CD14-positive monocyte (primary cell): ENCODE data around the gene LHPP. TPM values are rescaled to one million over a fixed set of nuclear protein-coding genes. Genes with fewer than 3 reads are reported as not detected.

Experiments used
- DNase-seq, 3 donors: peaks; one replicate each; pipeline ENCODE4 v3.0.0-alpha.2; 2011 to 2022
- H2AFZ ChIP-seq: 2 replicates; pipeline ENCODE4 v1.6.0; 2012; ENCODE audit warnings: mild to moderate bottlenecking, low read depth, low read length, inconsistent platforms; ENCODE audit not compliant: insufficient read depth, poor library complexity, severe bottlenecking
- H3K27ac ChIP-seq, 2 donors: 1 replicate in 1 of 2; 2 replicates in 1 of 2; pipeline ENCODE4 v1.5.1; 2012 to 2013; ENCODE audit warnings: low read length in 2 of 2, control low read depth in 1 of 2, inconsistent platforms in 1 of 2, low read depth in 1 of 2, mild to moderate bottlenecking in 1 of 2
- H3K27me3 ChIP-seq, 2 donors: one replicate each; pipeline versions ENCODE4 v1.6.0 to v1.6.1; 2011 to 2013; ENCODE audit warnings: low read length in 2 of 2; ENCODE audit not compliant: control insufficient read depth in 2 of 2, insufficient read depth in 2 of 2
- H3K36me3 ChIP-seq, 2 donors: replicated peaks in 1 of 2; 1 replicate in 1 of 2; 2 replicates in 1 of 2; pipeline versions ENCODE4 v1.5.1 to v1.6.1; 2012 to 2013; ENCODE audit warnings: low read length in 2 of 2, control low read depth in 1 of 2, inconsistent platforms in 1 of 2, mild to moderate bottlenecking in 1 of 2; ENCODE audit not compliant: insufficient read depth in 2 of 2, control insufficient read depth in 1 of 2
- H3K4me1 ChIP-seq, 2 donors: 1 replicate in 1 of 2; 2 replicates in 1 of 2; pipeline versions ENCODE4 v1.5.1 to v1.6.1; 2012 to 2013; ENCODE audit warnings: low read length in 2 of 2, control low read depth in 1 of 2, inconsistent platforms in 1 of 2, mild to moderate bottlenecking in 1 of 2, moderate library complexity in 1 of 2; ENCODE audit not compliant: insufficient read depth in 2 of 2, control insufficient read depth in 1 of 2
- H3K4me2 ChIP-seq: replicated peaks from 2 replicates; pipeline ENCODE3; 2012; ENCODE audit warnings: low read length, moderate library complexity, mild to moderate bottlenecking; ENCODE audit not compliant: poor library complexity, severe bottlenecking; ENCODE audit errors: extremely low read depth
- H3K4me3 ChIP-seq, 3 experiments: fragments of 200-600 bp in 1 of 3; sonication (generic) in 1 of 3; replicated peaks in 1 of 3; 1 replicate in 2 of 3; 2 replicates in 1 of 3; pipeline ENCODE4 v1.5.1; 2011 to 2013; ENCODE audit warnings: low read length in 3 of 3, mild to moderate bottlenecking in 3 of 3, control low read depth in 2 of 3, low read depth in 2 of 3, inconsistent platforms in 1 of 3, moderate library complexity in 1 of 3
- H3K79me2 ChIP-seq: 2 replicates; pipeline ENCODE4 v1.6.0; 2012; ENCODE audit warnings: mild to moderate bottlenecking, control low read depth, inconsistent platforms, low read length, moderate library complexity; ENCODE audit not compliant: insufficient read depth
- H3K9ac ChIP-seq: 2 replicates; pipeline ENCODE4 v1.6.0; 2017; ENCODE audit warnings: low read length, mild to moderate bottlenecking; ENCODE audit not compliant: insufficient read depth, poor library complexity, severe bottlenecking
- H3K9me3 ChIP-seq, 2 donors: replicated peaks in 1 of 2; 1 replicate in 1 of 2; 2 replicates in 1 of 2; pipeline versions ENCODE4 v1.5.1 to v1.6.1; 2012 to 2013; ENCODE audit warnings: low read length in 2 of 2, control low read depth in 1 of 2; ENCODE audit not compliant: control insufficient read depth in 1 of 2, insufficient read depth in 1 of 2
- H4K20me1 ChIP-seq: 2 replicates; pipeline ENCODE4 v1.6.0; 2012; ENCODE audit warnings: mild to moderate bottlenecking, low read length, control low read depth, moderate library complexity; ENCODE audit not compliant: insufficient read depth
- H3K27ac Mint-ChIP-seq, 7 donors: one replicate each; pipeline ENCODE4 v1.8.0; 2020; ENCODE audit warnings: mild to moderate bottlenecking in 7 of 7, mixed read lengths in 7 of 7, moderate library complexity in 6 of 7, inconsistent platforms in 2 of 7
- H3K27me3 Mint-ChIP-seq, 3 donors: one replicate each; pipeline ENCODE4 v1.8.0; 2021 to 2022; ENCODE audit warnings: low read depth in 3 of 3, mild to moderate bottlenecking in 3 of 3, mixed read lengths in 3 of 3, moderate library complexity in 3 of 3, inconsistent platforms in 1 of 3
- H3K36me3 Mint-ChIP-seq, 2 donors: one replicate each; pipeline ENCODE4 v1.8.0; 2020; ENCODE audit warnings: mixed read lengths in 2 of 2, inconsistent platforms in 1 of 2, mild to moderate bottlenecking in 1 of 2
- H3K4me1 Mint-ChIP-seq: one replicate; pipeline ENCODE4 v1.8.0; 2020; ENCODE audit warnings: mild to moderate bottlenecking, mixed read lengths
- H3K4me3 Mint-ChIP-seq, 2 donors: one replicate each; pipeline ENCODE4 v1.8.0; 2020; ENCODE audit warnings: mild to moderate bottlenecking in 2 of 2, mixed read lengths in 2 of 2, moderate library complexity in 1 of 2
- H3K9me3 Mint-ChIP-seq, 7 donors: one replicate each; pipeline ENCODE4 v1.8.0; 2020 to 2022; ENCODE audit warnings: mixed read lengths in 7 of 7, mild to moderate bottlenecking in 6 of 7, moderate library complexity in 6 of 7, inconsistent platforms in 2 of 7
- CTCF ChIP-seq: fragments of 200-600 bp; IDR thresholded peaks from one replicate; pipeline ENCODE4 v1.8.0; 2022; ENCODE audit warnings: antibody characterized with exemption, mild to moderate bottlenecking
- WGBS: methylation state at CpG from one replicate; pipeline ENCODE4 v1.1.5; 2013; ENCODE audit warnings: missing lambda C conversion rate; ENCODE audit not compliant: insufficient coverage; 5-methylcytosine and 5-hydroxymethylcytosine counted together
- intact Hi-C, 2 donors: fragments of 100-400 bp; cut with micrococcal nuclease; formaldehyde crosslinking; loops; one replicate each; pipeline versions ENCODE4 v1.15.0 to v1.15.1; 2023
- polyA plus RNA-seq, 3 donors: library from polyadenylated mRNA; depleted of rRNA in 1 of 3; unstranded in 2 of 3; stranded (reverse) in 1 of 3; fragments of 300-500 nt in 2 of 3; fragments of >200 nt in 1 of 3; fragmentation: Illumina TruSeq in 2 of 3; gene quantifications; 1 replicate in 2 of 3; 2 replicates in 1 of 3; pipeline ENCODE4 v1.2.3, GENCODE V29; 2012 to 2021

LHPP gene
- polyA plus RNA-seq, 3 donors, result 15.2 to 20.6 (median 19.5) TPM

GRCh38 chr10:124516746-124517397 is 55.2 kb downstream of the LHPP start:
- H3K9me3 ChIP-seq, result no peaks in the 10 kb centered on the region
- H2AFZ ChIP-seq, result no peak overlapping the region
- Mint-ChIP-seq H3K4me1 (peaks cover 18% of the 10 kb centered on the region), H3K9me3 (no peaks in the 10 kb centered on the region), H3K36me3 (peaks cover 5 to 8% of the 10 kb centered on the region in 2 donors), H3K27ac (no peak overlapping the region), H3K4me3 (no peak overlapping the region), H3K27me3 (peaks cover 1 to 4% (median 2%) of the 10 kb centered on the region in 3 donors)
- WGBS, result 96% methylated on average over 12 of the region's 21 CpGs
- no peak overlapping the region for H3K27ac ChIP-seq
- no peak for TF ChIP-seq CTCF
- no peaks in the 10 kb centered on the region for H3K27me3 ChIP-seq
- H3K4me2 ChIP-seq, result no peak overlapping the region
- no peak overlapping the region for H3K9ac ChIP-seq
- no peak for DNase-seq
- H3K4me3 ChIP-seq, result no peak overlapping the region
- peaks cover 16 to 18% of the 10 kb centered on the region in 2 donors for H3K4me1 ChIP-seq
- H3K36me3 ChIP-seq, result no peaks in the 10 kb centered on the region
- H3K79me2 ChIP-seq, result no peaks in the 10 kb centered on the region
- intact Hi-C loops, result no loop called here
- H4K20me1 ChIP-seq, result no peaks in the 10 kb centered on the region

- WGBS, result 100% methylated on average over 5 of the region's 6 CpGs
- DNase-seq, result no peak
- H3K9ac ChIP-seq, result no peak overlapping the region
- H3K4me1 Mint-ChIP-seq, result peaks cover 21% of the 10 kb centered on the region
- no peak overlapping the region for H3K27ac Mint-ChIP-seq
- no peak overlapping the region for H2AFZ ChIP-seq
- H3K36me3 ChIP-seq, result no peaks in the 10 kb centered on the region
- no peaks in the 10 kb centered on the region for H4K20me1 ChIP-seq
- no peak overlapping the region for H3K4me3 Mint-ChIP-seq
- H3K9me3 Mint-ChIP-seq, result no peaks in the 10 kb centered on the region
- intact Hi-C loops, result no loop called here
- H3K4me1 ChIP-seq, result peaks cover 21 to 22% of the 10 kb centered on the region in 2 donors
- H3K27ac ChIP-seq, result no peak overlapping the region
- no peak overlapping the region for H3K4me3 ChIP-seq
- no peak overlapping the region for H3K4me2 ChIP-seq
- no peaks in the 10 kb centered on the region for H3K27me3 ChIP-seq
- H3K36me3 Mint-ChIP-seq, result peaks cover 5 to 8% of the 10 kb centered on the region in 2 donors
- H3K9me3 ChIP-seq, result no peaks in the 10 kb centered on the region
- H3K27me3 Mint-ChIP-seq, result peaks cover 1 to 4% (median 2%) of the 10 kb centered on the region in 3 donors
- TF ChIP-seq CTCF, result no peak
- H3K79me2 ChIP-seq, result no peaks in the 10 kb centered on the region
Measured at GRCh38 chr10:124517461-124517860, 55.8 kb downstream of the LHPP start.
